CD14-positive monocyte (primary cell): Measurements from ENCODE around the gene BRIP1. TPM values are rescaled to one million over a fixed set of nuclear protein-coding genes. Genes with fewer than 3 reads are reported as not detected.

Source experiments
- DNase-seq, 3 donors: peaks; one replicate each; pipeline ENCODE4 v3.0.0-alpha.2; 2011 to 2022
- H2AFZ ChIP-seq: 2 replicates; pipeline ENCODE4 v1.6.0; 2012; ENCODE audit warnings: mild to moderate bottlenecking, low read depth, low read length, inconsistent platforms; ENCODE audit not compliant: insufficient read depth, poor library complexity, severe bottlenecking
- H3K27ac ChIP-seq, 2 donors: 1 replicate in 1 of 2; 2 replicates in 1 of 2; pipeline ENCODE4 v1.5.1; 2012 to 2013; ENCODE audit warnings: low read length in 2 of 2, control low read depth in 1 of 2, inconsistent platforms in 1 of 2, low read depth in 1 of 2, mild to moderate bottlenecking in 1 of 2
- H3K27me3 ChIP-seq, 2 donors: one replicate each; pipeline versions ENCODE4 v1.6.0 to v1.6.1; 2011 to 2013; ENCODE audit warnings: low read length in 2 of 2; ENCODE audit not compliant: control insufficient read depth in 2 of 2, insufficient read depth in 2 of 2
- H3K36me3 ChIP-seq, 2 donors: replicated peaks in 1 of 2; 1 replicate in 1 of 2; 2 replicates in 1 of 2; pipeline versions ENCODE4 v1.5.1 to v1.6.1; 2012 to 2013; ENCODE audit warnings: low read length in 2 of 2, control low read depth in 1 of 2, inconsistent platforms in 1 of 2, mild to moderate bottlenecking in 1 of 2; ENCODE audit not compliant: insufficient read depth in 2 of 2, control insufficient read depth in 1 of 2
- H3K4me1 ChIP-seq, 2 donors: 1 replicate in 1 of 2; 2 replicates in 1 of 2; pipeline versions ENCODE4 v1.5.1 to v1.6.1; 2012 to 2013; ENCODE audit warnings: low read length in 2 of 2, control low read depth in 1 of 2, inconsistent platforms in 1 of 2, mild to moderate bottlenecking in 1 of 2, moderate library complexity in 1 of 2; ENCODE audit not compliant: insufficient read depth in 2 of 2, control insufficient read depth in 1 of 2
- H3K4me2 ChIP-seq: replicated peaks from 2 replicates; pipeline ENCODE3; 2012; ENCODE audit warnings: low read length, moderate library complexity, mild to moderate bottlenecking; ENCODE audit not compliant: poor library complexity, severe bottlenecking; ENCODE audit errors: extremely low read depth
- H3K4me3 ChIP-seq, 3 experiments: fragments of 200-600 bp in 1 of 3; sonication (generic) in 1 of 3; replicated peaks in 1 of 3; 1 replicate in 2 of 3; 2 replicates in 1 of 3; pipeline ENCODE4 v1.5.1; 2011 to 2013; ENCODE audit warnings: low read length in 3 of 3, mild to moderate bottlenecking in 3 of 3, control low read depth in 2 of 3, low read depth in 2 of 3, inconsistent platforms in 1 of 3, moderate library complexity in 1 of 3
- H3K79me2 ChIP-seq: 2 replicates; pipeline ENCODE4 v1.6.0; 2012; ENCODE audit warnings: mild to moderate bottlenecking, control low read depth, inconsistent platforms, low read length, moderate library complexity; ENCODE audit not compliant: insufficient read depth
- H3K9ac ChIP-seq: 2 replicates; pipeline ENCODE4 v1.6.0; 2017; ENCODE audit warnings: low read length, mild to moderate bottlenecking; ENCODE audit not compliant: insufficient read depth, poor library complexity, severe bottlenecking
- H3K9me3 ChIP-seq, 2 donors: replicated peaks in 1 of 2; 1 replicate in 1 of 2; 2 replicates in 1 of 2; pipeline versions ENCODE4 v1.5.1 to v1.6.1; 2012 to 2013; ENCODE audit warnings: low read length in 2 of 2, control low read depth in 1 of 2; ENCODE audit not compliant: control insufficient read depth in 1 of 2, insufficient read depth in 1 of 2
- H4K20me1 ChIP-seq: 2 replicates; pipeline ENCODE4 v1.6.0; 2012; ENCODE audit warnings: mild to moderate bottlenecking, low read length, control low read depth, moderate library complexity; ENCODE audit not compliant: insufficient read depth
- H3K27ac Mint-ChIP-seq, 7 donors: one replicate each; pipeline ENCODE4 v1.8.0; 2020; ENCODE audit warnings: mild to moderate bottlenecking in 7 of 7, mixed read lengths in 7 of 7, moderate library complexity in 6 of 7, inconsistent platforms in 2 of 7
- H3K27me3 Mint-ChIP-seq, 3 donors: one replicate each; pipeline ENCODE4 v1.8.0; 2021 to 2022; ENCODE audit warnings: low read depth in 3 of 3, mild to moderate bottlenecking in 3 of 3, mixed read lengths in 3 of 3, moderate library complexity in 3 of 3, inconsistent platforms in 1 of 3
- H3K36me3 Mint-ChIP-seq, 2 donors: one replicate each; pipeline ENCODE4 v1.8.0; 2020; ENCODE audit warnings: mixed read lengths in 2 of 2, inconsistent platforms in 1 of 2, mild to moderate bottlenecking in 1 of 2
- H3K4me1 Mint-ChIP-seq: one replicate; pipeline ENCODE4 v1.8.0; 2020; ENCODE audit warnings: mild to moderate bottlenecking, mixed read lengths
- H3K4me3 Mint-ChIP-seq, 2 donors: one replicate each; pipeline ENCODE4 v1.8.0; 2020; ENCODE audit warnings: mild to moderate bottlenecking in 2 of 2, mixed read lengths in 2 of 2, moderate library complexity in 1 of 2
- H3K9me3 Mint-ChIP-seq, 7 donors: one replicate each; pipeline ENCODE4 v1.8.0; 2020 to 2022; ENCODE audit warnings: mixed read lengths in 7 of 7, mild to moderate bottlenecking in 6 of 7, moderate library complexity in 6 of 7, inconsistent platforms in 2 of 7
- CTCF ChIP-seq: fragments of 200-600 bp; IDR thresholded peaks from one replicate; pipeline ENCODE4 v1.8.0; 2022; ENCODE audit warnings: antibody characterized with exemption, mild to moderate bottlenecking
- WGBS: methylation state at CpG from one replicate; pipeline ENCODE4 v1.1.5; 2013; ENCODE audit warnings: missing lambda C conversion rate; ENCODE audit not compliant: insufficient coverage; 5-methylcytosine and 5-hydroxymethylcytosine counted together
- intact Hi-C, 2 donors: fragments of 100-400 bp; cut with micrococcal nuclease; formaldehyde crosslinking; loops; one replicate each; pipeline versions ENCODE4 v1.15.0 to v1.15.1; 2023
- polyA plus RNA-seq, 3 donors: library from polyadenylated mRNA; depleted of rRNA in 1 of 3; unstranded in 2 of 3; stranded (reverse) in 1 of 3; fragments of 300-500 nt in 2 of 3; fragments of >200 nt in 1 of 3; fragmentation: Illumina TruSeq in 2 of 3; gene quantifications; 1 replicate in 2 of 3; 2 replicates in 1 of 3; pipeline ENCODE4 v1.2.3, GENCODE V29; 2012 to 2021

Gene BRIP1
- polyA plus RNA-seq, 3 donors = 0.11 to 0.12 TPM; not detected in 1

- peaks cover 0 to 22% of the 10 kb centered on the region in 2 donors for H3K36me3 ChIP-seq
- H3K27me3 ChIP-seq = no peaks in the 10 kb centered on the region
- Mint-ChIP-seq H3K27me3 (no peaks in the 10 kb centered on the region), H3K9me3 (peaks cover 0 to 2% (median 0%) of the 10 kb centered on the region in 7 donors), H3K4me1 (peaks cover 2% of the 10 kb centered on the region), H3K4me3 (no peak overlapping the region), H3K36me3 (peaks cover 32 to 40% of the 10 kb centered on the region in 2 donors), H3K27ac (no peak overlapping the region)
- H4K20me1 ChIP-seq = no peaks in the 10 kb centered on the region
- no peak overlapping the region for H2AFZ ChIP-seq
- H3K4me1 ChIP-seq = no peaks in the 10 kb centered on the region
- H3K9ac ChIP-seq = no peak overlapping the region
- TF ChIP-seq CTCF = no peak
- no peaks in the 10 kb centered on the region for H3K79me2 ChIP-seq
- no peak overlapping the region for H3K4me3 ChIP-seq
- intact Hi-C loops = no loop called here
- H3K4me2 ChIP-seq = no peak overlapping the region
- no peak overlapping the region for H3K27ac ChIP-seq
- WGBS = no CpG with 5 or more reads among the region's 5 CpGs
- no peaks in the 10 kb centered on the region for H3K9me3 ChIP-seq
- no peak for DNase-seq
Observed at GRCh38 chr17:61755668-61756067, 107.7 kb downstream of the BRIP1 start.

GRCh38 chr17:61755078-61755477 lies 108.2 kb downstream of the BRIP1 start:
- no peak overlapping the region for H3K27ac ChIP-seq
- no peaks in the 10 kb centered on the region for H4K20me1 ChIP-seq
- no peak overlapping the region for H3K4me2 ChIP-seq
- no peak for TF ChIP-seq CTCF
- intact Hi-C loops = no loop called here
- no peak overlapping the region for H3K9ac ChIP-seq
- H3K36me3 Mint-ChIP-seq = peaks cover 27 to 37% of the 10 kb centered on the region in 2 donors
- no peaks in the 10 kb centered on the region for H3K79me2 ChIP-seq
- peaks cover 0 to 1% (median 0%) of the 10 kb centered on the region in 7 donors for H3K9me3 Mint-ChIP-seq
- H3K27me3 ChIP-seq = no peaks in the 10 kb centered on the region
- H3K4me1 ChIP-seq = no peaks in the 10 kb centered on the region
- DNase-seq = no peak
- peaks cover 2% of the 10 kb centered on the region for H3K4me1 Mint-ChIP-seq
- H3K27ac Mint-ChIP-seq = no peak overlapping the region
- H3K4me3 ChIP-seq = no peak overlapping the region
- no peak overlapping the region for H3K4me3 Mint-ChIP-seq
- H3K9me3 ChIP-seq = no peaks in the 10 kb centered on the region
- H3K27me3 Mint-ChIP-seq = no peaks in the 10 kb centered on the region
- peaks cover 0 to 22% of the 10 kb centered on the region in 2 donors for H3K36me3 ChIP-seq
- no peak overlapping the region for H2AFZ ChIP-seq
